Measurements from ENCODE around the gene ROBO3. TPM values are rescaled to one million over a fixed set of nuclear protein-coding genes. Genes with fewer than 3 reads are reported as not detected.

ROBO3 gene
- total RNA-seq, 2 donors from 2014 or later = 18.0 to 30.6 TPM

- no peaks in the 10 kb centered on the region for H3K27me3 ChIP-seq (replicated peaks; ENCODE audit: insufficient read depth)
- 89% methylated on average over 2 of the region's 2 CpGs for WGBS
- H3K27ac ChIP-seq = no peak overlapping the region
- H3K4me3 ChIP-seq = no peak overlapping the region
- no peaks in the 10 kb centered on the region for H3K4me1 ChIP-seq (replicated peaks)
- H3K36me3 ChIP-seq = no peaks in the 10 kb centered on the region
- DNase-seq (ENCODE audit: low spot score) = no peak
- intact Hi-C loops (cut with DNase I) = no loop called here
- H3K9me3 ChIP-seq = no peaks in the 10 kb centered on the region
- TF ChIP-seq POLR2A (IDR thresholded peaks at IDR 0.05) (no peak), POLR2AphosphoS5 (IDR thresholded peaks at IDR 0.05) (no peak), CTCF (IDR thresholded peaks at IDR 0.05) (no peak)
These were observed 24.9 kb downstream of the ROBO3 start for GRCh38 chr11:124890151-124890550.

DNA sequence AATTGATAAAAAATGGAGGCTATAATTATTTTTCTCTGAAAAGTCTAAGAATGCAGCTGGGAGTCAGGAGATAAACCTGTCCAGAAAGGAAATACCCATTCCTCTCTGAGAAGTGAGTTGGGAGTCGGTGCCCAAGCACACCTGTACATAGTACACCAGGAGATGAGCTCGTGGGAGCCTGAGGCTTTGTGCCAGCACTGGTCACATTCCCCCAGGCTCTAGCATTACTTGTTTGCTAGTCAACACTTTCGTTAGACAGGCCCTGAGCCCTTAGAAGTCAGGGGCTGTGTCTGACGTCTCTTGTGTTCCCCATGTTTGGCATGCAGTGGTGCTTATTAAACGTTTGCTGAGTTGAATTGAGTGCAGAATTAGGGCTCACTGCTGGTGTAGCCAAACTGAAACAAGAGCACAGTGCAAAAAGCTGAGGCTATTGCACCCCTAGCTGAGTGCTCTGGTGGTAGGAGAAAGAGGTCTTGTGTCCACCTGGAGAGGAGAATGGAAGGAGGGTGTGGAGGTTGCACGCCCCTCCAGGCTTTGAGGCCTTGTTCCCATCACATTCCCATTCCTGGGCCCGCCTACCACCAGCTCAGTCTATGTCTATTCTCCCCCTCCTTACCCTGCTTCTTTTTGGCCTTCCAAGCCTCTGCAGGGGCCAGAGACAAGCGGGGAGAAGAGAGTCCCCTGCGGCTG, 25.6 kb downstream of the ROBO3 start:
- H3K36me3 ChIP-seq = no peaks in the 10 kb centered on the region
- no peak overlapping the region for H3K4me3 ChIP-seq
- no peaks in the 10 kb centered on the region for H3K27me3 ChIP-seq (replicated peaks; ENCODE audit: insufficient read depth)
- no peak overlapping the region for H3K27ac ChIP-seq
- 63% methylated on average over 9 of the region's 9 CpGs for WGBS
- TF ChIP-seq CTCF (IDR thresholded peaks at IDR 0.05) (no peak), POLR2A (IDR thresholded peaks at IDR 0.05) (no peak), POLR2AphosphoS5 (IDR thresholded peaks at IDR 0.05) (no peak)
- intact Hi-C loops (cut with DNase I) = no loop called here
- H3K9me3 ChIP-seq = no peaks in the 10 kb centered on the region
- no peak for DNase-seq (ENCODE audit: low spot score)
- no peaks in the 10 kb centered on the region for H3K4me1 ChIP-seq (replicated peaks)

DNA sequence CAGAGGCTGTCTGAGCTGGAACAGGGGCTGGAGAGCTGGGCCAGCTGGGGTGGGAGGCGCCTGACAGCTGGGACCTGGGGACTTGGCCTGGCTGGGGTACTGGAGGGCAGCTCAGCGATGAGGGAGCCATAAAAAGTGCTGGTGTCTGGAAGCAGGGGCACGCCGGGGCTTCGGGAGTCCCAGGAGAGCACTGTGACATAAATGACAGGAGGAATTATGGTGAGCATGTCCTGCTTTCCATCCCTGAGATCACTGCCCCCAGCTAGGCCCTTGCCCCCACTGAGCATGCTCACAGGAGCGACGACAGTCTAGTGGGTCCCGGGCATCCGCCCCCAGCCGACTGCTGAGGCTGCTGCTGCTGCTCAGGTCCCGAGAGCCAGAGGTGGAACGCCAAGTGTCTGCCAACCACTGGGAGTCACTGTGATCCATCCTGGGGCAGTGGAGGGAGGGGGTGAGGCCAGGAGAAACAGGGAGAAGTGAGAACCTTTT, 26.2 kb downstream of the ROBO3 start:
- no peaks in the 10 kb centered on the region for H3K4me1 ChIP-seq (replicated peaks)
- WGBS = 39% methylated on average over 12 of the region's 12 CpGs
- H3K27me3 ChIP-seq (replicated peaks; ENCODE audit: insufficient read depth) = no peaks in the 10 kb centered on the region
- H3K4me3 ChIP-seq = no peak overlapping the region
- DNase-seq (ENCODE audit: low spot score) = no peak
- no peaks in the 10 kb centered on the region for H3K9me3 ChIP-seq
- no peak overlapping the region for H3K27ac ChIP-seq
- no peaks in the 10 kb centered on the region for H3K36me3 ChIP-seq
- no peak for TF ChIP-seq POLR2AphosphoS5 (IDR thresholded peaks at IDR 0.05)
- TF ChIP-seq POLR2A (IDR thresholded peaks at IDR 0.05) = no peak
- no peak for TF ChIP-seq CTCF (IDR thresholded peaks at IDR 0.05)
- intact Hi-C loops (cut with DNase I) = no loop called here

DNA sequence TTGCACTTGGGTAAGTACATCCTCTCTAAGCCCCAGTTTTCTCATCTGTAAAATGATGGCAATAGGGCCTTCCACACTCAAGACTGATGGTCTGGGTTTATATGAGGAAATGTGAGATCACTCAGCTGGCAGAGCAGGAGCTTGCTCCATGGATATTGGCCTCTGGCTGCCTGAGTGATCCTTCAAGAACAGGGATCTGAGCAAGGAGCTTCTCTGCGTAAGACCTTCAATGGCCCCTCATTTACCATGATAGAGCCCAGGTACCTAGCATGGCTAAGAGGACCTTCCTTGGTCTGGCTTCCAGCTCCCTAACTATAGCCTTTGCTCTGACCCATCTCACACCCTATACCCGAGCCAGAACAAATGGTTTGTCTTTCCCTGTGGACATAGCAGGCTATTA, 26.9 kb downstream of the ROBO3 start:
- Histone ChIP-seq H3K27ac (no peak overlapping the region), H3K4me3 (no peak overlapping the region), H3K9me3 (no peaks in the 10 kb centered on the region), H3K4me1 (replicated peaks) (no peaks in the 10 kb centered on the region), H3K27me3 (replicated peaks; ENCODE audit: insufficient read depth) (no peaks in the 10 kb centered on the region), H3K36me3 (no peaks in the 10 kb centered on the region)
- TF ChIP-seq POLR2AphosphoS5 (IDR thresholded peaks at IDR 0.05) (no peak), CTCF (IDR thresholded peaks at IDR 0.05) (no peak), POLR2A (IDR thresholded peaks at IDR 0.05) (no peak)
- intact Hi-C loops (cut with DNase I) = no loop called here
- 89% methylated on average over 2 of the region's 2 CpGs for WGBS
- DNase-seq (ENCODE audit: low spot score) = no peak
